Measurements from ENCODE around the gene MCMBP. TPM values are rescaled to one million over a fixed set of nuclear protein-coding genes. Genes with fewer than 3 reads are reported as not detected.

Gene MCMBP
- polyA plus RNA-seq, 1 of the 3 experiments (the other 2 are of a cell fraction): 33.1 TPM

DNA sequence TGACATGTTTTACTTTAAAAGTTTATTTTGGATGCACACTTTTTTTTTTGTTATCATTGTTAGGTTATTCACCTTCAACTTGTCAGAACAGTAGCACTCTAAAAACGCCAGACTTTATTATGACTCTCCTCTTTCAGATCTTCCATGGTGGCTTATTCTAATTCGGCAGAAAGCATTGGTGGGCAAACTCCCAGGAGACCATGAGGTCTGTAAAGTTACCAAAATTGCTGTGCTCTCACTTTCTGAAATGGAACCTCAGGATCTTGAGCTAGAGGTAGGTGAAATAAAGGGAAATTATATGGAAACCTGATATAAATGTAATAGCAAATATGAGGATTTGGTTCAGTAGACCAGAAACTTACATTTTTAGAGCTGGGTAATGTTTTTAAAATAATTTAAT, 91.1 kb downstream of the MCMBP start:
- Histone ChIP-seq H3K27ac (ENCODE audit: low read depth in 2 of 2, low read length in 1 of 2) (no peak overlapping the region), H4K20me1 (ENCODE audit: insufficient read depth) (no peaks in the 10 kb centered on the region), H3K4me2 (no peak overlapping the region), H3K27me3 (ENCODE audit: insufficient read depth) (no peaks in the 10 kb centered on the region), H3K9ac (no peak overlapping the region), H3K36me3 (replicated peaks in 1 of 2; ENCODE audit: control insufficient read depth in 1 of 2, insufficient read depth in 2 of 2, low read length in 1 of 2) (peaks cover 0 to 3% of the 10 kb centered on the region in 2 experiments), H3K9me2 (no peaks in the 10 kb centered on the region), H3F3A (replicated peaks; ENCODE audit: insufficient read depth) (no peaks in the 10 kb centered on the region), H2AFZ (ENCODE audit: low read depth) (no peak overlapping the region), H3K4me1 (ENCODE audit: control insufficient read depth in 1 of 2, insufficient read depth in 2 of 2, low read depth in 1 of 2, low read length in 1 of 2) (peaks cover 0 to 6% of the 10 kb centered on the region in 2 experiments; a peak in 3 of 4 replicates), H3K9me3 (no peaks in the 10 kb centered on the region), H3K4me3 (ENCODE audit: low read depth in 2 of 2, low read length in 1 of 2) (no peak overlapping the region), H3K79me2 (ENCODE audit: insufficient read depth) (no peaks in the 10 kb centered on the region; the same call in none of the 2 replicates)
- no peak for DNase-seq
- TF ChIP-seq, protein P1, sequence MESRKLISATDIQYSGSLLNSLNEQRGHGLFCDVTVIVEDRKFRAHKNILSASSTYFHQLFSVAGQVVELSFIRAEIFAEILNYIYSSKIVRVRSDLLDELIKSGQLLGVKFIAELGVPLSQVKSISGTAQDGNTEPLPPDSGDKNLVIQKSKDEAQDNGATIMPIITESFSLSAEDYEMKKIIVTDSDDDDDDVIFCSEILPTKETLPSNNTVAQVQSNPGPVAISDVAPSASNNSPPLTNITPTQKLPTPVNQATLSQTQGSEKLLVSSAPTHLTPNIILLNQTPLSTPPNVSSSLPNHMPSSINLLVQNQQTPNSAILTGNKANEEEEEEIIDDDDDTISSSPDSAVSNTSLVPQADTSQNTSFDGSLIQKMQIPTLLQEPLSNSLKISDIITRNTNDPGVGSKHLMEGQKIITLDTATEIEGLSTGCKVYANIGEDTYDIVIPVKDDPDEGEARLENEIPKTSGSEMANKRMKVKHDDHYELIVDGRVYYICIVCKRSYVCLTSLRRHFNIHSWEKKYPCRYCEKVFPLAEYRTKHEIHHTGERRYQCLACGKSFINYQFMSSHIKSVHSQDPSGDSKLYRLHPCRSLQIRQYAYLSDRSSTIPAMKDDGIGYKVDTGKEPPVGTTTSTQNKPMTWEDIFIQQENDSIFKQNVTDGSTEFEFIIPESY (IDR thresholded peaks at IDR 0.05; ENCODE audit: borderline replicate concordance, low read depth): no peak
- TF ChIP-seq GATA2 (CRISPR knock-in tag; IDR thresholded peaks at IDR 0.05) (no peak), TAF1 (IDR thresholded peaks at IDR 0.05; ENCODE audit: borderline replicate concordance, low read depth, low read length) (no peak), MXI1 (IDR thresholded peaks at IDR 0.05; ENCODE audit: low read depth, low read length) (no peak), RAD21 (IDR thresholded peaks at IDR 0.05; ENCODE audit: low read length) (no peak), RXRA (IDR thresholded peaks at IDR 0.05; ENCODE audit: borderline replicate concordance, low read depth) (no peak), MEF2A (IDR thresholded peaks at IDR 0.05; ENCODE audit: borderline replicate concordance, low read depth) (no peak), FOSL2 (IDR thresholded peaks at IDR 0.05; ENCODE audit: borderline replicate concordance, low read depth) (no peak), FOXM1 (IDR thresholded peaks at IDR 0.05; ENCODE audit: low read depth) (no peak), ELF1 (IDR thresholded peaks at IDR 0.05) (no peak), NFIC (IDR thresholded peaks at IDR 0.05; ENCODE audit: borderline replicate concordance) (no peak)
- POLR2A ChIA-PET: no interaction called here
- CTCF ChIA-PET: interaction anchor here (1.4 to 1.7 kb wide), 2 partner anchors 31 to 173 kb away, joined by 4 to 6 read pairs; no protein-coding TSS in a partner anchor
- WGBS (ENCODE audit: low lambda C conversion rate): 72% methylated on average over 2 of the region's 2 CpGs

DNA sequence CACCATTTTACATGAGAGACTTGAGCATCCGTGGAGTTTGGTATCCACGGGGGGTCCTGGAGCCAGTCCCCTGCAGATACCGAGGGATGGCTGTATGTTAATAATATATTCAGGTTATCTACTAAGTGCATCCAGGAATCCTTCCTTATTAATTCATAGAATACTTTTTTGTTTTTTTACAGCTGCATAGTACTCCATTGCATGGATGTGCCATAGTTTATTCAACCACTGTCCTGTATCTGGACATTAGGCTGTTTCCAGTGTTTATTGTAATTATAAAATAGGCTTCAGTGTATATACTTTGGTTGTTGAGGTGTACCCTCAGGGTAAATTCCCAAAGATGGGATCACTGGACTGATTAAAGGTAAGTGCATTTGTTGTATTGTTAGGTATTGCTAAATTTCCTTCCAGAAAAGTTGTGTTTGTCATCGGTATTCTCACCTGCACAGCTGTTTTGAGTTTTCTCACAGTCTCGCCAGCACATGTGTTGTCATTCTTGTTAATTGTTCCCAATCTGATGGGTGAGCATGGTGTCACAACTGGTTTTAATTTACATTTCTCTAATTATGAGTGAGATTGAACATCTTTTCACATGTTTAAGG, 91.7 kb downstream of the MCMBP start:
- Histone ChIP-seq H2AFZ (ENCODE audit: low read depth) (no peak overlapping the region), H3K9ac (no peak overlapping the region), H3K27ac (ENCODE audit: low read depth in 2 of 2, low read length in 1 of 2) (no peak overlapping the region), H3K9me2 (no peaks in the 10 kb centered on the region), H3K79me2 (ENCODE audit: insufficient read depth) (no peaks in the 10 kb centered on the region; the same call in none of the 2 replicates), H3K36me3 (replicated peaks in 1 of 2; ENCODE audit: control insufficient read depth in 1 of 2, insufficient read depth in 2 of 2, low read length in 1 of 2) (peaks cover 0 to 3% of the 10 kb centered on the region in 2 experiments), H3K4me3 (ENCODE audit: low read depth in 2 of 2, low read length in 1 of 2) (no peak overlapping the region), H3F3A (replicated peaks; ENCODE audit: insufficient read depth) (no peaks in the 10 kb centered on the region), H3K27me3 (ENCODE audit: insufficient read depth) (no peaks in the 10 kb centered on the region), H3K4me2 (no peak overlapping the region), H3K4me1 (ENCODE audit: control insufficient read depth in 1 of 2, insufficient read depth in 2 of 2, low read depth in 1 of 2, low read length in 1 of 2) (peaks cover 0 to 6% of the 10 kb centered on the region in 2 experiments; a peak in 3 of 4 replicates), H4K20me1 (ENCODE audit: insufficient read depth) (no peaks in the 10 kb centered on the region), H3K9me3 (no peaks in the 10 kb centered on the region)
- ChIA-PET POLR2A (no interaction called here), CTCF (interaction anchor here (1.6 to 1.7 kb wide), 2 partner anchors 31 to 173 kb away, joined by 4 to 8 read pairs; no protein-coding TSS in a partner anchor)
- no peak for TF ChIP-seq RAD21 (IDR thresholded peaks at IDR 0.05; ENCODE audit: low read length)
- no peak for TF ChIP-seq CHD2 (IDR thresholded peaks at IDR 0.05; ENCODE audit: low read length, partially characterized antibody)
- TF ChIP-seq FOXJ3 (CRISPR knock-in tag; IDR thresholded peaks at IDR 0.05): no peak
- TF ChIP-seq TEAD4 (IDR thresholded peaks at IDR 0.05; ENCODE audit: borderline replicate concordance, insufficient read depth): no peak
- TF ChIP-seq, protein P2, sequence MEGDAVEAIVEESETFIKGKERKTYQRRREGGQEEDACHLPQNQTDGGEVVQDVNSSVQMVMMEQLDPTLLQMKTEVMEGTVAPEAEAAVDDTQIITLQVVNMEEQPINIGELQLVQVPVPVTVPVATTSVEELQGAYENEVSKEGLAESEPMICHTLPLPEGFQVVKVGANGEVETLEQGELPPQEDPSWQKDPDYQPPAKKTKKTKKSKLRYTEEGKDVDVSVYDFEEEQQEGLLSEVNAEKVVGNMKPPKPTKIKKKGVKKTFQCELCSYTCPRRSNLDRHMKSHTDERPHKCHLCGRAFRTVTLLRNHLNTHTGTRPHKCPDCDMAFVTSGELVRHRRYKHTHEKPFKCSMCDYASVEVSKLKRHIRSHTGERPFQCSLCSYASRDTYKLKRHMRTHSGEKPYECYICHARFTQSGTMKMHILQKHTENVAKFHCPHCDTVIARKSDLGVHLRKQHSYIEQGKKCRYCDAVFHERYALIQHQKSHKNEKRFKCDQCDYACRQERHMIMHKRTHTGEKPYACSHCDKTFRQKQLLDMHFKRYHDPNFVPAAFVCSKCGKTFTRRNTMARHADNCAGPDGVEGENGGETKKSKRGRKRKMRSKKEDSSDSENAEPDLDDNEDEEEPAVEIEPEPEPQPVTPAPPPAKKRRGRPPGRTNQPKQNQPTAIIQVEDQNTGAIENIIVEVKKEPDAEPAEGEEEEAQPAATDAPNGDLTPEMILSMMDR (IDR thresholded peaks at IDR 0.05): no peak
- TF ChIP-seq NFIC (IDR thresholded peaks at IDR 0.05; ENCODE audit: borderline replicate concordance): no peak
- TF ChIP-seq EP300 (IDR thresholded peaks at IDR 0.05; ENCODE audit: borderline replicate concordance in 1 of 2, low read depth in 1 of 2, low read length in 1 of 2): no peak
- no peak for DNase-seq
- WGBS (ENCODE audit: low lambda C conversion rate): 81% methylated on average over 5 of the region's 5 CpGs

Measured in SK-N-SH (cell line).